Stimulated activated CD4-positive, alpha-beta T cell treated with anti-CD3 and anti-CD28 coated beads, Interleukin-2, amount 100 ng/mL, for 4 hours (primary cell): Measurements from ENCODE around the gene MB21D2.
"Not testable (repeated sequence)": the region's sequence is repeated elsewhere in the genome, so short reads cannot be mapped to it uniquely, and the experiment has no call there.

ENCODE experiments used
- DNase-seq: peaks from one replicate; pipeline ENCODE4 v3.0.0-alpha.2; 2020; ENCODE audit warnings: low read depth

MB21D2 gene

DNA sequence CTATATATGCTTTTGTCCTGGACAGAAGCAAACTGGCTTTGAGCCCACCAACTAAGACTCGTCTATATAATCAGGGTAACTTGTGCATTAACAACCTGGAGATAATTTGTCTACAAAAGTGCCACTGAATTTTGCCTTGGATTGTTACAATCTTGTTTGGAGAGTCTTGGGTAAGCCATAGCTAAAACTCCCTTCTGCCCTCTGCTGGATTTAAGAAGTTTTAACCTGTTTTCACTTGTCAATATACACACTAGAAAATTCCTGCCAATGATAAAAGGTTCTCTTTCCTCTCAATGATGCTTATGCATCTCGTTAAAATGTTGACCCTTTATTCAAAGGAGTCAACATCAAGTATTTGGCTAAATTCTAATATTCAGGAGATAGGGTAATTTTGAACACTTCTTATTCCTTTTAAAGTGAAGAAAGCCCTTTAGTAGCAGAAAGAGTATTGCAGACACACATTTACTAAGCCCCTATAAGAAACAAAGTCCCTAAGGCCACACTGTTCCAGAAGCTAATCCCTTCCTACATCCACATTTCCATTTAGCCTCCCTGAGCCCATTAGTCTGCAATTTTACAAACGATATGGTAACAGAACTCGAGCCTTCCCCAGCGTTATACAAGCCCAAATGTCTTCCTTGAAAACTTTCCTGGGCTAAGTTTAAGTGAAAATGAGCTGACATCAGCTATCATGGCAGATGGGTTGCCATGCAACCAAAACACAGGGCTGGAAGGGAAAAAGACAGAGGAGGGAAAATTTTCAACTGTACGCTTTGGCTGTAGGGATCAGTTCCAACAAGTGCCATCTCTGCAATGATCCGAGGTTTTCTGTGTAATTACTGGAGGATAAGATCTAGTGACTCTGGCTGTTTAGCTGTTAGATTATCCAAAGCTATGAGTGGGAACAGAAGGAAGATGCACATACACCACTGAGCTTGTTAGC is 114.4 kb downstream of the MB21D2 start:
- DNase-seq, result no peak

DNA sequence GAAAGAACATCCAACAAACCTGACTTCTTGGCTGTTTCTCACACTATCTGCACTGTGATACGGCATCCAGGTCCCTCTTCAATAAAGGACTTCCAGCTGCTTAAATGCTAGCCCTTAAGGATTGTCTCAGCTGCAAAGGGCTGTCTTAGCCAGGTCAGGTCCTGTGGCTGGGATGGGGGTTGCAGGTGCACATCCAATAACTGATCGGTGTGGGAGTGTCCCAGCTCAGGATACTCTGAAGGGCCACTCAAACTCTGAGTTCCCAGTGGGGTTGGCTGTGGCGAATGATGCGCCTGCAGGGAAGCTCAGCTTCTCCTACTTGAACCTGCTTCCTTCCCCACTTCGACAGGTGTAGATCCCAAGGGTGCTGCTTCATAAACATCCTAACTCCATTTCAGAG is 115.7 kb downstream of the MB21D2 start:
- no peak for DNase-seq

DNA sequence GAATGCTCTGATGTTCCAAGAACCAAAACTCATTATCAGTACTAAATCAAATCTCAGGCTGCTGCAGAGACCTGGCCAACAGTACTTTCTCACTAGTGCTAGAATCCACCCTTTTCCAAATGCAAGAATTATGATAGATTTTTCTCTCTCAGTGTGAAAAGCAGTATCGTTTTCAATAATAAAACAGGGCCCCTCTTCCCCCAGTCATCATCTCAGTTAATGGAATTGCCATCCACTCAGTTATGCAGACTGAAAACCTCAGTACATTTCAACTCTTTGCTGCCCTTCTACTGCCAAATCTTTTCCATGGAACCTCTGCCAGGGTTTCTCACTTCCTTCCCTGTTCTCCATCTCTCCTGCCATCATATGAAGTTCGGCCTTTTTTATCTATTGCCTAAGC is 117.9 kb downstream of the MB21D2 start:
- DNase-seq, result no peak

DNA sequence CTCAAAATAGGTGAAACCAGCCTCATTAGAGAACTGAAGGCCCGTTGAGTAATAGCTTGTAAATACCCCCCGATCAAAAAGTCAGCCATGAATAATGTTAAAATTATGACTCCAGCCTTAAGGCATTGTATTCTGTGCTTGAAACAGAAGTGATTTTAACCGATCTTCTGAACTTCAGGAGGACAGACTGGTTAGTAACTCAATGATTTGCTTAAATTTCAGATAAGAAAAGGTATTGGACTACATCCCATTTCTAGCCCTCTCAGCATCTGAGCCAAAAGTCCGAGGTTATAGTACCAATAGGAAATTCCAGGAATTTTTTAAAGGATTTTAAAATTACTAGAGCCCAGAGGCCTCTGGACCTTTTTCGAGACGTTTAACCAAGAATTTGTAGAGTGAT is 122.6 kb downstream of the MB21D2 start:
- no peak for DNase-seq

DNA sequence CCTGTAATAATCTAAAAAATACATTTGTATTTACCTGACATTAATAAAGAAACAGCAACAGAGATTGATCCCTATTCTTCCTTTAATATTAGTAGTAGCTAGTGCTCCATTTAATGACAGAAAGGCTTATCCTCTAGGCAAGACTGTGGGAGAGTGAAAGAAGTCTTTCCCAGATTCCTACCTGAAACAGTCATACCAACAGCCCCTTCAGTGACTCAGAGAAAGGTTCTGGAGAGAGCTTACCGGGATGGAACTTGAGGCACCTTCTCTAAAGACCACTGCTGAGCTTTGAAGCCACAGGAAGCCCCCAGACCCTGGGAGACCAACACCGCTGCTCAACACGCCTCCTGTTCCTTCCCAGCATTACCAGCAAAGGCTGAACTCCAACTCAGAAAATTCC is 123.4 kb downstream of the MB21D2 start:
- DNase-seq, result no peak

DNA sequence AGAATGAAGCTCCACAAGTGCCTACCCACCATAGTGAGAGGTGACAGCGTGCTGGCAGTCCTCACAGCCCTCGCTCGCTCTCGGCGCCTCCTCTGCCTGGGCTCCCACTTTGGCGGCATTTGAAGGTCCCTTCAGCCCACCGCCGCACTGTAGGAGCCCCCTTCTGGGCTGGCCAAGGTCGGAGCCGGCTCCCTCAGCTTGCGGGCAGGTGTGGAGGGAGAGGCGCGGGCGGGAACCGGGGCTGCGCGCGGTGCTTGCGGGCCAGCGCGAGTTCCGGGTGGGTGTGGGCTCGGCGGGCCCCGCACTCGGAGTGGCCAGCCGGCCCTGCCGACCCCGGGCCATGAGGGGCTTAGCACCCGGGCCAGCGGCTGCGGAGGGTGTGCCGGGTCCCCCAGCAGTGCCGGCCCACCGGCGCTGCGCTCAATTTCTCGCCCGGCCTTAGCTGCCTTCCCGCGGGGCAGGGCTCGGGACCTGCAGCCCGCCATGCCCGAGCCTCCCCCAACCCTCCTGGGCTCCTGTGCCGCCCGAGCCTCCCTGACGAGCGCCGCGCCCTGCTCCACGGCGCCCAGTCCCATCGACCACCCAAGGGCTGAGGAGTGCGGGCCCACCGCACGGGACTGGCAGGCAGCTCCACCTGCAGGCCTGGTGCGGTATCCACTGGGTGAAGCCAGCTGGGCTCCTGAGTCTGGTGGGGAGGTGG is 128.7 kb downstream of the MB21D2 start:
- DNase-seq, result not testable (repeated sequence)

DNA sequence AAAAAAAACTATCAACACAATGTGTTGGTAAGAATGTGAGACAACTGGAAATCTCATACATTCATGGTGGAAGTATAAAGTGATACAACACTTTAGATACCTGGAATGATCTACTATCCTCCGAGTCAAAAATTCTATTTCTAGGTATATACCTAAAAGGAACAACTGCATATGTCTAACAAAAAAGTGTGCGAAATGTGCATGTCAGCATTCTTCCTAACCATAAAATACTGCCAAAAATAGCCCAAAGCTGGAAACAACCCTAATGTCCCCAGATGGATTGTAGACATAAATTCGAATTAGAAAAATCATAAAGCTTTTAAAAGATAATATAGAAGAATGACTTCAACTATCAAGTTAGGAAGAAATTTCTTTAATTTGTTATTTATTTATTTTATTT is 139.1 kb downstream of the MB21D2 start:
- DNase-seq, result no peak

DNA sequence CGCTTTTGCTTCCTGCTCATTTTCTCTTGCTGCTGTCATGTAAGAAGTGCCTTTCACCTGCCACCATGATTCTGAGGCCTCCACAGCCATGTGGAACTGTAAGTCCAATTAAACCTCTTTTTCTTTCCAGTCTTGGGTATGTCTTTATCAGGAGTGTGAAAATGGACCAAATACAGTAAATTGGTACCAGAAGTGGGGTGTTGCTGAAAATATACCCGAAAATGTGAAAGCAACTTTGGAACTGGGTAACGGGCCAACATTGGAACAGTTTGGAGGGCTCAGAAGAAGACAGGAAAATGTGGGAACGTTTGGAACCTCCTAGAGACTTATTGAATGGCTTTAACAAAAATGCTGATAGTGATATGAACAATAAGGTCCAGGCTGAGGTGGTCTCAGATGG is 143.3 kb downstream of the MB21D2 start:
- not testable (repeated sequence) for DNase-seq

DNA sequence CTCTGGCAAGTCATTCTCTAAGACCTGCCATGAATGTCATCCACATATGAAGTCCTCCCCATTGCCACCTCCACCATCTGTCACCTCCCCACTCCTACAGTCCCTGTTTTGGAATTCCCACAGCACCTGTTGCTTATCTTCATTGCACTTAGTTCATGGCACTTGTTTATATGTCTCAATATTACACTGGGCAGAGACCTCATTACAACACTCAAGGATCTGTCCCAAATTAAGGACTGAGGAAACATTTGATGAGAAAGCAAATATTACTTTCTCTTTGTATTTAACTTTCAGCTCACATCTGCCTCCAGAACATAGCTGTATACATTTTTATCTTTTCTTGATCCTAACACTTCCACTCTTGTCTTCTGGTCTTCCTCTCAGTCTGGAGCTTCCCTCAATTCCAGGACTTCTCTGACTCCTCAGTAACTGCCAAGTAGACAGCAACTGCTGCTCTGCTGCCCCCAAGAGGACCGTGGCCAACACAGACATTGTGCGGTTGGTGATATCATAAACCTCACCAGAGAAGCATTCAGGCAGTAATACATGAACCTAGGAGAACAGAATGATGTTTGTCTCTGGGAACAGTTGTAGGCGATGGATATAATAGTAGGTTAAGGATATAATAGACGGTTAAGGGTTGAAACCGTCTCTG is 145.3 kb downstream of the MB21D2 start:
- no peak for DNase-seq

DNA sequence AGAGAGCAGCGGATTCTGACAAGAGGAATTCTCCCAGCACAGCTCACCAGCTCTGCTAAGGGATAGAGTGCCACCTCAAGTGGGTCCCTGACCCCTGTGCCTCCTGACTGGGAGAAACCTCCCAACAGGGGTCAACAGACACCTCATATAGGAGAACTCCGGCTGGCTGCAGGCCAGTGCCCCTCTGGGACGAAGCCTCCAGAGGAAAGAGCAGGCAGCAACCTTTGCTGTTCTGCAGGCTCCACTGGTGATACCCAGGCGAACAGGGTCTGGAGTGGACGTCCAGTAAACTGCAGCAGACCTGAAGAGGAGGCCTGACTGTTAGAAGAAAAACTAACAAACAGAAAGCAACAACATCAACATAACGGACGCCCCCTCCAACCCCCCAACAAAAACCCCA is 159.0 kb downstream of the MB21D2 start:
- no peak for DNase-seq

DNA sequence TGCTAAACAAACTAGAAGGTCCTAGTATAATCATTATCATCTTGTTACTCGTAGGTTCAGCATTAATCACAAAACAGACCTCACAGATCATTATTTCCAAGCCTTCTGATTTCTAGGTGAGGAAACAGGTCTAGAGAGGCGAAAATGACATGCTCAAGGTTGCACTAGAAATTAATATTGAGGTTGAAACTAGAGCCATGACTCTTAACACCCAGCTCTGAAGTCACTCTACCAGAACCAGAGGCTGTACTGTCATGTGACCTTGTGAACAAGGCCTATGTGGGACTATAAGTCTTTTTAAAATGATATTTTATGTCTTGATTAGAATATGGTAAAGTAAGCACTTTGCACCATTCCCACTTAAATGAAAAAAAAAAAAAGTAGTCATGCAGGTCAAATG is 166.5 kb downstream of the MB21D2 start:
- no peak for DNase-seq

DNA sequence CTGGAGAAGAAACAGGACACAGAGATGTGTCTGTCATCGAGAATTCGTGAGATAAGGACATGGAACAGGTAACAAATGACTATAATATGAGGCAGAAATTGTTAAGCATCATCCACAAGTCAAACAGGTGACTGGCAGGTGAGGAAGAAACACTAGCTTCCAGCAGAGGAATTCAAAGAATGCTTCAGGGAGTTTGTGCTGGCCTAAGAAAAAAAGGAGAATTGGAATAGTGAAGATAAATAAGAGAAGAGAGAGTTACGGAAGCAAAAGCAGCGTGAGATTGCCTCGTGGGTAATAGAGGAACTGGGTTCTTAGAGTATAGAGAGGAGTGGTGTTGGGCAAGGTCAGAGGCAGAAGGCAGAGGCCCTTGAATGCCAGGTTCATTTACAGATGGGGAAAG is 167.5 kb downstream of the MB21D2 start:
- DNase-seq, result no peak

DNA sequence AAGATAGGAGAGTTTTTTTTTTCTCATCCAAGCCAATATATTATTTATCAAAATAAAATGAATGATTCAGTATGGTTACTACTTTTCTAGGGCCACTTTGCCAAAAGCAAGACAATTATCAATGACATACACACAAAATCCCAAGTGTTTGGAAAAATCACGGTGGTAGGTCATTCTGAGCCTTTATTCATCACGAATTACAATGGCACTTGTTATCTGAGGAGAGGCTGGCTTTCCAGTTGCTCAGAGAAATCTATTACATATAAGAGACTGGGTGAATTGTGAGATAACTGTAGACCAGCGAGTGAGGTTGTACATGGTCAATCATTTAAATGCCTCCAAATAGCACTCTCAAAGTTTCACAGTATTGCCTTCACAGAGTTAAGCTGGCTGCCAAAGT is 169.9 kb downstream of the MB21D2 start:
- no peak for DNase-seq

DNA sequence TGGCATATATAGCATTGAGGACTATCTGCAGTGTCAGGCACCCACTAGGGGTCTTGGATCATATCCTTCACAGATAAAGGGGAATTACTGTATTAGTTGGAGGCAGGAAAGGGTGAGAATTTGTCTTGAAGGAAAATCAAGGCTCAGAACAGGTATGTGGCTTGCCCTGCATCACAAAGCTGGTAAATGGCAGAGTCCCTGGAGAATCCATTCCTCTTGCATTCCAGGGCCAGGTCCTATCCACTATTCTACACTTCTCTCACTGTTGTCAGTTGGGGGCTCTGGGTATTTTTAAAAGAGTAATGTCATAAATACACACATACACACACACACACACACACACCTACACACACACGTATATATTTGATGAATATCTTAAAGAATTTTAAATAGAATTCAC is 170.5 kb downstream of the MB21D2 start:
- no peak for DNase-seq
